ENCODE results near the gene KRTAP27-1. TPM values are rescaled to one million over a fixed set of nuclear protein-coding genes. Genes with fewer than 3 reads are reported as not detected.

KRTAP27-1 gene
- total RNA-seq, 4 donors from 2014 or later, result not detected

Small RNAs within 50 kb of the gene (microRNA-seq; reads per million reads assigned to microRNA genes)
- gene MIR4327 (ENCODE audit: borderline number of aligned reads in 1 of 2, borderline replicate concordance in 2 of 2), result 0 reads per million in 2 donors

Other genes starting within 250 kb of the KRTAP27-1 start
- under 1 TPM in 1 of 4 donors, not detected in 3; 0.19 TPM for gene CLDN17, start 170.9 kb downstream of the KRTAP27-1 start, total RNA-seq
- gene CLDN8, start 121.6 kb downstream of the KRTAP27-1 start, total RNA-seq, result 10 to 100 TPM; 15.2 to 32.3 (median 18.9) TPM
- gene KRTAP24-1, start 54.7 kb downstream of the KRTAP27-1 start, total RNA-seq, result 10 to 100 TPM in 1 of 4 donors, under 1 TPM in 1, not detected in 2; 0.17 to 10.0 TPM
- not detected for gene KRTAP25-1, start 48.2 kb downstream of the KRTAP27-1 start, total RNA-seq
- gene KRTAP26-1, start 17.4 kb downstream of the KRTAP27-1 start, total RNA-seq, result 1 to 10 TPM in 1 of 4 donors, not detected in 3; 7.8 TPM
- gene KRTAP23-1, start 10.9 kb upstream of the KRTAP27-1 start, total RNA-seq, result not detected
- gene KRTAP13-2, start 34.6 kb upstream of the KRTAP27-1 start, total RNA-seq, result 1 to 10 TPM in 1 of 4 donors, not detected in 3; 3.2 TPM
- 1 to 10 TPM in 1 of 4 donors, under 1 TPM in 1, not detected in 2; 0.89 to 3.3 TPM for gene KRTAP13-1, start 58.3 kb upstream of the KRTAP27-1 start, total RNA-seq
- gene KRTAP13-3, start 88.2 kb upstream of the KRTAP27-1 start, total RNA-seq, result not detected
- not detected for gene KRTAP13-4, start 92.5 kb upstream of the KRTAP27-1 start, total RNA-seq
- not detected for gene KRTAP15-1, start 102.6 kb upstream of the KRTAP27-1 start, total RNA-seq
- 10 to 100 TPM in 1 of 4 donors, under 1 TPM in 1, not detected in 2; 0.59 to 18.3 TPM for gene KRTAP19-1, start 142.7 kb upstream of the KRTAP27-1 start, total RNA-seq
- 1 to 10 TPM in 1 of 4 donors, not detected in 3; 1.8 TPM for gene KRTAP19-2, start 149.7 kb upstream of the KRTAP27-1 start, total RNA-seq
- 10 to 100 TPM in 1 of 4 donors, under 1 TPM in 1, not detected in 2; 0.97 to 17.1 TPM for gene KRTAP19-3, start 154.3 kb upstream of the KRTAP27-1 start, total RNA-seq
- gene KRTAP19-4, start 159.5 kb upstream of the KRTAP27-1 start, total RNA-seq, result not detected
- 10 to 100 TPM in 2 of 4 donors, not detected in 2; 12.7 to 57.9 TPM for gene KRTAP19-5, start 164.4 kb upstream of the KRTAP27-1 start, total RNA-seq
- not detected for gene KRTAP19-6, start 204.2 kb upstream of the KRTAP27-1 start, total RNA-seq
- 1 to 10 TPM in 1 of 4 donors, not detected in 3; 1.5 TPM for gene KRTAP19-7, start 223.6 kb upstream of the KRTAP27-1 start, total RNA-seq